GM23248 (cell line): ENCODE measurements around the gene B3GALT5. TPM values are rescaled to one million over a fixed set of nuclear protein-coding genes. Genes with fewer than 3 reads are reported as not detected.

Experiments
- DNase-seq: peaks from one replicate; pipeline ENCODE4 v3.0.0-alpha.2; 2015
- H2AFZ ChIP-seq: fragments of 200-600 bp; sonication (generic); 2 replicates; pipeline ENCODE4 v1.6.1; 2016; ENCODE audit warnings: antibody characterized with exemption
- H3F3A ChIP-seq: fragments of 200-600 bp; sonication (generic); 2 replicates; pipeline ENCODE4 v1.6.1; 2016; ENCODE audit warnings: mild to moderate bottlenecking, antibody characterized with exemption, mixed run types; ENCODE audit not compliant: insufficient read depth
- H3K27ac ChIP-seq: fragments of 200-600 bp; sonication (generic); 2 replicates; pipeline ENCODE4 v1.5.1; 2016; ENCODE audit warnings: mild to moderate bottlenecking
- H3K27me3 ChIP-seq: fragments of 200-600 bp; sonication (generic); replicated peaks from 2 replicates; pipeline ENCODE4 v1.6.1; 2016; ENCODE audit warnings: mild to moderate bottlenecking; ENCODE audit not compliant: insufficient read depth
- H3K36me3 ChIP-seq: fragments of 200-600 bp; sonication (generic); 2 replicates; pipeline ENCODE4 v1.6.1; 2016; ENCODE audit warnings: low read depth, mild to moderate bottlenecking
- H3K4me1 ChIP-seq: fragments of 200-600 bp; sonication (generic); 2 replicates; pipeline ENCODE4 v1.6.1; 2016; ENCODE audit warnings: mild to moderate bottlenecking; ENCODE audit not compliant: insufficient read depth
- H3K4me2 ChIP-seq: fragments of 200-600 bp; sonication (generic); one replicate; pipeline ENCODE4 v1.6.1; 2016; ENCODE audit warnings: mild to moderate bottlenecking; ENCODE audit not compliant: unreplicated experiment
- H3K4me3 ChIP-seq: fragments of 200-600 bp; sonication (generic); 2 replicates; pipeline ENCODE4 v1.5.1; 2016; ENCODE audit warnings: mild to moderate bottlenecking
- H3K79me2 ChIP-seq: fragments of 200-600 bp; sonication (generic); 2 replicates; pipeline ENCODE4 v1.6.1; 2016; ENCODE audit warnings: mild to moderate bottlenecking; ENCODE audit not compliant: insufficient read depth
- H3K9ac ChIP-seq: fragments of 200-600 bp; sonication (generic); 2 replicates; pipeline ENCODE4 v1.6.1; 2016; ENCODE audit warnings: mild to moderate bottlenecking
- H3K9me2 ChIP-seq: fragments of 200-600 bp; sonication (generic); 2 replicates; pipeline ENCODE4 v1.6.1; 2016; ENCODE audit warnings: mixed run types, mild to moderate bottlenecking, moderate library complexity; ENCODE audit not compliant: insufficient read depth
- H3K9me3 ChIP-seq: fragments of 200-600 bp; sonication (generic); one replicate; pipeline ENCODE4 v1.6.1; 2017; ENCODE audit warnings: low read depth
- H4K20me1 ChIP-seq: fragments of 200-600 bp; sonication (generic); 2 replicates; pipeline ENCODE4 v1.6.0; 2016; ENCODE audit not compliant: insufficient read depth
- EZH2 ChIP-seq: fragments of 200-600 bp; sonication (generic); IDR thresholded peaks from 2 replicates; pipeline ENCODE4 v1.6.1; 2018; ENCODE audit warnings: antibody characterized with exemption, mild to moderate bottlenecking; ENCODE audit not compliant: insufficient read depth, poor library complexity, severe bottlenecking
- EZH2phosphoT487 ChIP-seq: fragments of 200-600 bp; sonication (generic); IDR thresholded peaks from 2 replicates; pipeline ENCODE4 v1.6.1; 2018; ENCODE audit warnings: antibody characterized with exemption, moderate library complexity, mild to moderate bottlenecking, low read depth; ENCODE audit not compliant: insufficient read depth
- WGBS, 2 experiments: methylation state at CpG; one replicate each; pipeline ENCODE4 v1.1.6; 2015 to 2017; ENCODE audit warnings: low lambda C conversion rate in 2 of 2, low coverage in 1 of 2; ENCODE audit errors: missing lambda C conversion rate in 2 of 2; 5-methylcytosine and 5-hydroxymethylcytosine counted together
- in situ Hi-C: fragments of 300-500 bp; cut with MboI; formaldehyde crosslinking; loops from 2 replicates; pipeline ENCODE4 v1.15.0; 2020
- polyA plus RNA-seq: library from polyadenylated mRNA; unstranded; fragments of >200 nt; fragmentation: Nextera tagmentation; extraction: Ambion mirVana; gene quantifications from 2 replicates; pipeline ENCODE4 v1.2.1, GENCODE V29; 2016
- total RNA-seq: library from RNA; depleted of rRNA; stranded (reverse); fragments of >200 nt; shearing (Covaris generic); gene quantifications from 2 replicates; pipeline ENCODE4 v1.2.3, GENCODE V29; 2014

The B3GALT5 gene
- total and polyA plus RNA-seq, 2 experiments from 2014 or later = not detected

DNA sequence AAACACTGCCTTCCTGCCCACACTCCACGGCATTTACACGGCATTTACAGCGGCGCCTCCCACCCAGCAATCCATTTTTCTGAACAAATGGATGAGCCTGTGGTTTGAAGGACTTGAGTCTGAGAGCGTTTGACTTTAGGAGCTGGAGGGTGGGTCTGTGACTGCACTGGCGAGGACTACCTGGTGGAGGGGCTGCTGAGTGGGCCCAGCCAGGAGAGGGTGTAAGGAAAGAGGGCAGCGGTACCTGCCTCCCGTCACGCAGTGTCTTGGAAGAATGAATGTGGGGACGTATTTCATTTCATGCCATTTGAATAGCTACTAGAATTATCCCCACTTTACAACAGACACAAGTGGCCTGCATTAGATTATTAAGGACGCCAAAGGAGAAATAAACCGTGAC lies 62.9 kb downstream of the B3GALT5 start:
- Histone ChIP-seq H2AFZ (no peak overlapping the region), H3K36me3 (no peaks in the 10 kb centered on the region), H3K27ac (no peak overlapping the region), H3F3A (no peaks in the 10 kb centered on the region), H3K27me3 (no peaks in the 10 kb centered on the region), H3K9me3 (no peaks in the 10 kb centered on the region), H3K79me2 (no peaks in the 10 kb centered on the region), H3K4me3 (no peak overlapping the region), H3K9me2 (no peaks in the 10 kb centered on the region), H4K20me1 (no peaks in the 10 kb centered on the region), H3K4me1 (no peaks in the 10 kb centered on the region), H3K9ac (no peak overlapping the region), H3K4me2 (no peak overlapping the region)
- in situ Hi-C loops = no loop called here
- DNase-seq = no peak
- WGBS, 2 experiments = 53 to 57% methylated on average over 12 of the region's 12 CpGs
- TF ChIP-seq EZH2phosphoT487 (no peak), EZH2 (no peak)

DNA sequence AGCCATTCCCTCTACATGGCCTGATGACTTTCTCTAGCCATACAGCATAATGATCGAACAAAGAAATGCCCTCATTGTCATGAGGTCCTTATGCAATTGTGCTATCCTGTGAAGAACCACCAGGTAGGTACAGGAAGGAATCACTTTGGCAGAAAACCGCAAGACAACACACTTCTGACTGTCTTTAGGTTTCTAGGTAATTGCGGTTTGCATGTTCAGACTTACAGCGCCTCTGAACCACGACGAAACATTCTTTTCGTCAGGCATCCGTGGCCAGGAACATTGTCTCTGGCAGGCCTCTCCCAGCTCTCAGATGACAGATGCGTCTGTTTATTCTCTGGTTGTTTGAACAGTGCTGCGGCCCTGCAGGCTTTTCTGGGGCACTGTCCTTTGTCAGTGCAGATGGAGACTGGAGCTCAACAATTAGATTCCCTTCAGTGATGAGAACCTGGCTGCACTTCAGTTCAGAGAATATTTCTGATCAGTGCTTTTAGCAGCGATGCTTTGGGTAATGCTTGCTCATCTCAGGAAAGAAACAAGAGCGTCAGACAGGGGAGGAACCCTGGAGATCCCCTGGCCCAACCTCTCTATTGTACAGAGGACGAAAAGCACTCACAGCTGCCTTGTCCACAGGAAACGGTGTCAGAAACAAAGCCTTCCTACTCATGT lies 63.4 kb downstream of the B3GALT5 start:
- Histone ChIP-seq H3K36me3 (no peaks in the 10 kb centered on the region), H3K27me3 (no peaks in the 10 kb centered on the region), H3K4me1 (no peaks in the 10 kb centered on the region), H3K79me2 (no peaks in the 10 kb centered on the region), H3K4me2 (no peak overlapping the region), H3F3A (no peaks in the 10 kb centered on the region), H3K9ac (no peak overlapping the region), H2AFZ (no peak overlapping the region), H3K9me2 (no peaks in the 10 kb centered on the region), H3K4me3 (no peak overlapping the region), H3K27ac (no peak overlapping the region), H3K9me3 (no peaks in the 10 kb centered on the region), H4K20me1 (no peaks in the 10 kb centered on the region)
- WGBS, 2 experiments = 13 to 15% methylated on average over 14 of the region's 14 CpGs
- in situ Hi-C loops = no loop called here
- TF ChIP-seq EZH2 = no peak
- no peak for TF ChIP-seq EZH2phosphoT487
- DNase-seq = peak; percentile 44

DNA sequence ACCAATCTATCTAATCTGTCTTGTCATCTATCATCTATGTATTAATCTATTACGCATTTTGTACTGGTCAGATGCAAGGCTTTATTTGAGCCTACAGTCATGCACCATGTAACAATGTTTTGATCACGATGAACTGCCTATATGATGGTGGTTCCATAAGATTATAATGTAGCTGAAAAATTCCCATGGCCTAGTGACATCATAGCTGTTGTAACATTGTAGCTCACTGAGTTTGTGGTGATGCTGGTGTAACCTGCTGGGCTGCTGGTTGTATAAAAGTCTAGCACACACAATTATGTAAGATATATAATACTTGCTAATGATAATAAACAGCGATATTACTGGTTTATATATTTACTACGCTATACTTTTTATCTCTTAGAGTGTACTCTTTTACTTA lies 67.5 kb downstream of the B3GALT5 start:
- H3K4me1 ChIP-seq = no peaks in the 10 kb centered on the region
- H2AFZ ChIP-seq = no peak overlapping the region
- WGBS, 2 experiments = 52 to 53% methylated on average over 4 of the region's 4 CpGs
- in situ Hi-C loops = no loop called here
- H3K27ac ChIP-seq = no peak overlapping the region
- H3F3A ChIP-seq = no peaks in the 10 kb centered on the region
- H3K79me2 ChIP-seq = no peaks in the 10 kb centered on the region
- H3K4me2 ChIP-seq = no peak overlapping the region
- H3K27me3 ChIP-seq = no peaks in the 10 kb centered on the region
- no peaks in the 10 kb centered on the region for H3K9me2 ChIP-seq
- no peaks in the 10 kb centered on the region for H3K36me3 ChIP-seq
- H3K9ac ChIP-seq = no peak overlapping the region
- DNase-seq = no peak
- no peak for TF ChIP-seq EZH2phosphoT487
- no peak for TF ChIP-seq EZH2
- no peaks in the 10 kb centered on the region for H3K9me3 ChIP-seq
- H4K20me1 ChIP-seq = no peaks in the 10 kb centered on the region
- no peak overlapping the region for H3K4me3 ChIP-seq

- H3K4me1 ChIP-seq = no peaks in the 10 kb centered on the region
- no peaks in the 10 kb centered on the region for H3K9me3 ChIP-seq
- in situ Hi-C loops = no loop called here
- no peak overlapping the region for H3K4me2 ChIP-seq
- H3K27me3 ChIP-seq = no peaks in the 10 kb centered on the region
- peak overlapping the region; percentile 38; the same call in 1 of the 2 replicates for H3K9ac ChIP-seq
- H3K27ac ChIP-seq = peak overlapping the region; percentile 74
- peak; percentile 49 for DNase-seq
- H3K79me2 ChIP-seq = no peaks in the 10 kb centered on the region
- H4K20me1 ChIP-seq = no peaks in the 10 kb centered on the region
- peak overlapping the region; percentile 35; the same call in 1 of the 2 replicates for H2AFZ ChIP-seq
- H3K4me3 ChIP-seq = no peak overlapping the region
- TF ChIP-seq EZH2 = no peak
- no peak for TF ChIP-seq EZH2phosphoT487
- H3F3A ChIP-seq = no peaks in the 10 kb centered on the region
- WGBS, 2 experiments = 26 to 29% methylated on average over 4 of the region's 4 CpGs
- H3K9me2 ChIP-seq = no peaks in the 10 kb centered on the region
- H3K36me3 ChIP-seq = no peaks in the 10 kb centered on the region
Observed at GRCh38 chr21:39681257-39681656, 68.5 kb downstream of the B3GALT5 start.

- Histone ChIP-seq H3K4me3 (no peak overlapping the region), H3K9me3 (no peaks in the 10 kb centered on the region), H3K9ac (peak overlapping the region; percentile 38; the same call in 1 of the 2 replicates), H3K9me2 (no peaks in the 10 kb centered on the region), H3K79me2 (no peaks in the 10 kb centered on the region), H3F3A (no peaks in the 10 kb centered on the region), H3K36me3 (no peaks in the 10 kb centered on the region), H3K4me1 (no peaks in the 10 kb centered on the region), H4K20me1 (no peaks in the 10 kb centered on the region), H3K27ac (peak overlapping the region; percentile 74), H2AFZ (peak overlapping the region; percentile 35; the same call in 1 of the 2 replicates), H3K4me2 (no peak overlapping the region), H3K27me3 (no peaks in the 10 kb centered on the region)
- peak; percentile 73 for DNase-seq
- WGBS, 2 experiments = 7 to 23% methylated on average over 2 of the region's 2 CpGs
- no peak for TF ChIP-seq EZH2
- no peak for TF ChIP-seq EZH2phosphoT487
- in situ Hi-C loops = no loop called here
Observed at GRCh38 chr21:39681845-39682244, 69.1 kb downstream of the B3GALT5 start.
